ENCODE measurements around the gene GPR135. TPM values are rescaled to one million over a fixed set of nuclear protein-coding genes. Genes with fewer than 3 reads are reported as not detected.

Gene GPR135
- total RNA-seq, 1 donor from 2014 or later = 0.91 TPM

DNA sequence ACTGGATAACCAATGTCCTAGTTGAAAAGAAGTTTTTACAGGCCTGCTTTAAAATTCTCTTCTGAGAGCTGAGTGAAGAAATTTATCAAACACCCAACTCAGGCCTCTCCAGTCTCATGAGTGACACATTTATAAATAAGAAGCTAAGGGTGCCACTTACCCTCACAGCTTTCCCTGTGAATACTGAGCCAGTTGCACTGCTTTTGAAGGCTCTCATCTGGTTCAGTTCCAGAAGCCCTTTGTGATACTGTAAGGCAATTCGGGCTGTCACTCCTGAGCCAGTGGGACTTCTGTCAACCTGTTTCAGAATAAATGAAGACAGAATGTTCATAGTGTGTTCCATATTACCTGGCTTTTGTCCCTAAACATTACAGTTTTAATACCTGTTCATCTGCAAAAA, 10.5 kb upstream of the GPR135 start:
- H3K4me1 Mint-ChIP-seq (ENCODE audit: low read depth, unreplicated experiment) = no peaks in the 10 kb centered on the region
- no peak for TF ChIP-seq CTCF (IDR thresholded peaks at IDR 0.05; ENCODE audit: partially characterized antibody, unreplicated experiment)
- H3K36me3 Mint-ChIP-seq (ENCODE audit: unreplicated experiment) = no peaks in the 10 kb centered on the region
- no peaks in the 10 kb centered on the region for H3K9me3 Mint-ChIP-seq (ENCODE audit: unreplicated experiment)
- H3K27me3 Mint-ChIP-seq (ENCODE audit: unreplicated experiment) = no peaks in the 10 kb centered on the region
- H3K27ac Mint-ChIP-seq (ENCODE audit: unreplicated experiment) = no peak overlapping the region
- no peak overlapping the region for H3K4me3 Mint-ChIP-seq (ENCODE audit: unreplicated experiment)
- DNase-seq = no peak

DNA sequence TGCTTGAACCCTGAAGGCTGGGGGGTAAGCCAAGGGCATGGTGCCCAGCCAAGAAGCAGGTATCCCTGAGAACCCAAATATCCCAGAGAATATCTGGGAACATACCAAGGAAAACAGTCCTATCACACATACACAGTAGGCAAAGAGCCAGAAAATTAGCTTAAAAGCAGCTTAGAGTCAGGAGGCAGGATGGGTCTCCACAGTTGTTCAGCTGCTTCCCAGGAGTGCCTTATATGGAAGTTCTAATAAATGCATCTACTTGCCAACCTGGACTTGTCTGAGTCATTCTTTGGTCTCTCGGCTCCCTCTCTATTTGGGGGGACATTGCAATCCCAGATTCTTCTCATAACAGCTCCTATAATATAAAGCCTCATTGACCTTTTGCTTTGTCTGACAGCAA, 9.0 kb upstream of the GPR135 start:
- H3K4me3 Mint-ChIP-seq (ENCODE audit: unreplicated experiment) = no peak overlapping the region
- H3K27me3 Mint-ChIP-seq (ENCODE audit: unreplicated experiment) = no peaks in the 10 kb centered on the region
- no peaks in the 10 kb centered on the region for H3K9me3 Mint-ChIP-seq (ENCODE audit: unreplicated experiment)
- H3K36me3 Mint-ChIP-seq (ENCODE audit: unreplicated experiment) = no peaks in the 10 kb centered on the region
- no peak overlapping the region for H3K27ac Mint-ChIP-seq (ENCODE audit: unreplicated experiment)
- no peak for DNase-seq
- no peak for TF ChIP-seq CTCF (IDR thresholded peaks at IDR 0.05; ENCODE audit: partially characterized antibody, unreplicated experiment)
- no peaks in the 10 kb centered on the region for H3K4me1 Mint-ChIP-seq (ENCODE audit: low read depth, unreplicated experiment)

GRCh38 chr14:59464486-59465315, 479 bp downstream of the GPR135 start:
- Mint-ChIP-seq H3K27me3 (ENCODE audit: unreplicated experiment) (no peaks in the 10 kb centered on the region), H3K36me3 (ENCODE audit: unreplicated experiment) (no peaks in the 10 kb centered on the region), H3K27ac (ENCODE audit: unreplicated experiment) (no peak overlapping the region), H3K4me3 (ENCODE audit: unreplicated experiment) (peak overlapping the region; percentile 88), H3K4me1 (ENCODE audit: low read depth, unreplicated experiment) (no peaks in the 10 kb centered on the region), H3K9me3 (ENCODE audit: unreplicated experiment) (peaks cover 6% of the 10 kb centered on the region)
- TF ChIP-seq CTCF (IDR thresholded peaks at IDR 0.05; ENCODE audit: partially characterized antibody, unreplicated experiment) = no peak
- peak; percentile 76 for DNase-seq

- H3K36me3 Mint-ChIP-seq (ENCODE audit: unreplicated experiment) = no peaks in the 10 kb centered on the region
- TF ChIP-seq CTCF (IDR thresholded peaks at IDR 0.05; ENCODE audit: partially characterized antibody, unreplicated experiment) = no peak
- no peaks in the 10 kb centered on the region for H3K4me1 Mint-ChIP-seq (ENCODE audit: low read depth, unreplicated experiment)
- H3K27ac Mint-ChIP-seq (ENCODE audit: unreplicated experiment) = no peak overlapping the region
- DNase-seq = peak; percentile 20
- H3K9me3 Mint-ChIP-seq (ENCODE audit: unreplicated experiment) = peaks cover 6% of the 10 kb centered on the region
- H3K27me3 Mint-ChIP-seq (ENCODE audit: unreplicated experiment) = no peaks in the 10 kb centered on the region
- peak overlapping the region; percentile 87 for H3K4me3 Mint-ChIP-seq (ENCODE audit: unreplicated experiment)
Measured at GRCh38 chr14:59463787-59464485, 1.2 kb downstream of the GPR135 start.

- no peak overlapping the region for H3K4me3 Mint-ChIP-seq (ENCODE audit: unreplicated experiment)
- H3K27ac Mint-ChIP-seq (ENCODE audit: unreplicated experiment) = no peak overlapping the region
- no peak for DNase-seq
- peaks cover 6% of the 10 kb centered on the region for H3K9me3 Mint-ChIP-seq (ENCODE audit: unreplicated experiment)
- H3K4me1 Mint-ChIP-seq (ENCODE audit: low read depth, unreplicated experiment) = no peaks in the 10 kb centered on the region
- H3K36me3 Mint-ChIP-seq (ENCODE audit: unreplicated experiment) = peaks cover 9% of the 10 kb centered on the region
- no peak for TF ChIP-seq CTCF (IDR thresholded peaks at IDR 0.05; ENCODE audit: partially characterized antibody, unreplicated experiment)
- H3K27me3 Mint-ChIP-seq (ENCODE audit: unreplicated experiment) = no peaks in the 10 kb centered on the region
Measured at GRCh38 chr14:59461891-59462290, 3.3 kb downstream of the GPR135 start.
